HepG2 (cell line): ENCODE data around the gene C1QTNF1. TPM values are rescaled to one million over a fixed set of nuclear protein-coding genes. Genes with fewer than 3 reads are reported as not detected.

Source experiments
- ATF5 ChIP-seq: sonication (generic); formaldehyde crosslinking; IDR thresholded peaks from 2 replicates; pipeline ENCODE4 v1.4.0; 2020; ENCODE audit warnings: mild to moderate bottlenecking, low read depth, missing genetic modification reagents
- CHD4 ChIP-seq: fragments of 200-600 bp; sonication (generic); IDR thresholded peaks from 2 replicates; pipeline ENCODE4 v1.7.0; 2017; ENCODE audit warnings: mild to moderate bottlenecking, low read length, borderline replicate concordance
- DMAP1 ChIP-seq: IDR thresholded peaks from 2 replicates; pipeline ENCODE4 v1.6.1; 2016
- ELF1 ChIP-seq: sonication (generic); formaldehyde crosslinking; IDR thresholded peaks from 2 replicates; pipeline ENCODE4 v1.4.0; 2020; ENCODE audit warnings: missing genetic modification reagents
- SKIL ChIP-seq: sonication (generic); formaldehyde crosslinking; IDR thresholded peaks from 2 replicates; pipeline ENCODE4 v1.8.0; 2022; ENCODE audit warnings: missing genetic modification reagents, mild to moderate bottlenecking, moderate library complexity, borderline replicate concordance
- SMAD1 ChIP-seq: sonication (generic); formaldehyde crosslinking; IDR thresholded peaks from 2 replicates; pipeline ENCODE4 v1.4.0; 2020; ENCODE audit warnings: missing genetic modification reagents, low read depth, mild to moderate bottlenecking, borderline replicate concordance
- SMC3 ChIP-seq: IDR thresholded peaks from 2 replicates; pipeline ENCODE4 v1.6.1; 2011; ENCODE audit warnings: low read length, improper control_type of control experiment
- TFDP1 ChIP-seq: IDR thresholded peaks from 2 replicates; pipeline ENCODE4 v1.6.1; 2016; ENCODE audit warnings: missing compliant biosample characterization, missing genetic modification reagents, borderline replicate concordance
- ZBTB7A ChIP-seq: sonication (generic); formaldehyde crosslinking; IDR thresholded peaks from 2 replicates; pipeline ENCODE4 v1.8.0; 2022; ENCODE audit warnings: mild to moderate bottlenecking, missing genetic modification reagents
- ZFP1 ChIP-seq: IDR thresholded peaks from 2 replicates; pipeline ENCODE4 v1.6.1; 2016
- ZFP36 ChIP-seq: fragments of 150-350 bp; IDR thresholded peaks from 2 replicates; pipeline ENCODE4 v1.6.1; 2018; ENCODE audit warnings: borderline replicate concordance, low read length, low read depth; ENCODE audit not compliant: partially characterized antibody
- ZNF281 ChIP-seq: sonication (generic); formaldehyde crosslinking; IDR thresholded peaks from 2 replicates; pipeline ENCODE4 v1.4.0; 2020; ENCODE audit warnings: missing genetic modification reagents, borderline replicate concordance
- ZNF605 ChIP-seq: sonication (generic); formaldehyde crosslinking; IDR thresholded peaks from 2 replicates; pipeline ENCODE4 v1.8.0; 2022; ENCODE audit warnings: mild to moderate bottlenecking, missing genetic modification reagents
- ZNF7 ChIP-seq: IDR thresholded peaks from 2 replicates; pipeline ENCODE4 v1.6.1; 2016; ENCODE audit warnings: missing biosample characterization, missing genetic modification reagents
- polyA plus RNA-seq, 8 experiments: library from polyadenylated mRNA; depleted of rRNA in 3 of 8; stranded (reverse) in 7 of 8; unstranded in 1 of 8; fragments of >200 nt; fragmentation: Illumina TruSeq in 4 of 8; extraction: Trizol in 4 of 8; gene quantifications; 2 replicates each; pipeline versions ENCODE4 v1.2.1 to v1.2.3, GENCODE V29; 2011 to 2016; ENCODE audit warnings: low read depth in 4 of 8, missing spikeins in 1 of 8, mixed read lengths in 1 of 8; ENCODE audit not compliant: insufficient read depth in 1 of 8
- total RNA-seq, 5 experiments: library from RNA; depleted of rRNA; stranded (reverse); fragments of >200 nt; fragmentation: Illumina TruSeq; extraction: Trizol; gene quantifications; 2 replicates each; pipeline ENCODE4 v1.2.3, GENCODE V29; 2016; ENCODE audit warnings: low read depth in 1 of 5
- TF ChIP-seq, protein P1 (sequence below): IDR thresholded peaks from 2 replicates; pipeline ENCODE4 v1.6.1; 2016

C1QTNF1 gene
- total and polyA plus RNA-seq, 2 of the 13 experiments (the other 11 are each of a cell fraction or from before 2014, with no cell fraction given), result 0.18 to 0.86 TPM

- TF ChIP-seq, protein P1, sequence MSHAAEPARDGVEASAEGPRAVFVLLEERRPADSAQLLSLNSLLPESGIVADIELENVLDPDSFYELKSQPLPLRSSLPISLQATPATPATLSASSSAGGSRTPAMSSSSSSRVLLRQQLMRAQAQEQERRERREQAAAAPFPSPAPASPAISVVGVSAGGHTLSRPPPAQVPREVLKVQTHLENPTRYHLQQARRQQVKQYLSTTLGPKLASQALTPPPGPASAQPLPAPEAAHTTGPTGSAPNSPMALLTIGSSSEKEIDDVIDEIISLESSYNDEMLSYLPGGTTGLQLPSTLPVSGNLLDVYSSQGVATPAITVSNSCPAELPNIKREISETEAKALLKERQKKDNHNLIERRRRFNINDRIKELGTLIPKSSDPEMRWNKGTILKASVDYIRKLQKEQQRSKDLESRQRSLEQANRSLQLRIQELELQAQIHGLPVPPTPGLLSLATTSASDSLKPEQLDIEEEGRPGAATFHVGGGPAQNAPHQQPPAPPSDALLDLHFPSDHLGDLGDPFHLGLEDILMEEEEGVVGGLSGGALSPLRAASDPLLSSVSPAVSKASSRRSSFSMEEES (CRISPR knock-in tag), result no peak
- TF ChIP-seq SMC3 (peak; percentile 28; the same call in 1 of the 2 replicates), ZNF281 (CRISPR knock-in tag) (no peak), TFDP1 (peak; percentile 31; the same call in 1 of the 2 replicates), SMAD1 (CRISPR knock-in tag) (no peak), ELF1 (CRISPR knock-in tag) (no peak), ZNF605 (CRISPR knock-in tag) (no peak), CHD4 (no peak), ZFP36 (no peak), SKIL (no peak), ZNF7 (CRISPR knock-in tag) (no peak), ZFP1 (CRISPR knock-in tag) (no peak), ATF5 (no peak), DMAP1 (CRISPR knock-in tag) (0 out of 2 replicates have a peak, but pooled peaks have one; percentile 3), ZBTB7A (CRISPR knock-in tag) (no peak)
These were observed 37.8 kb upstream of the C1QTNF1 start (continued) for GRCh38 chr17:78986048-78986648.
